Glutamatergic neuron (in vitro differentiated cells): ENCODE results near the gene ZFAND3. TPM values are rescaled to one million over a fixed set of nuclear protein-coding genes. Genes with fewer than 3 reads are reported as not detected.

Experiments used
- DNase-seq: peaks from one replicate; pipeline ENCODE4 v3.0.0; 2022
- H3K27ac Mint-ChIP-seq: one replicate; pipeline ENCODE4 v1.8.0; 2020; ENCODE audit warnings: mild to moderate bottlenecking, mixed read lengths, inconsistent platforms; ENCODE audit not compliant: unreplicated experiment
- H3K27me3 Mint-ChIP-seq: one replicate; pipeline ENCODE4 v1.8.0; 2020; ENCODE audit warnings: mild to moderate bottlenecking, moderate library complexity, mixed read lengths, inconsistent platforms; ENCODE audit not compliant: unreplicated experiment
- H3K36me3 Mint-ChIP-seq: one replicate; pipeline ENCODE4 v1.8.0; 2020; ENCODE audit warnings: mild to moderate bottlenecking, mixed read lengths, inconsistent platforms; ENCODE audit not compliant: unreplicated experiment
- H3K4me1 Mint-ChIP-seq: one replicate; pipeline ENCODE4 v1.8.0; 2020; ENCODE audit warnings: mild to moderate bottlenecking, low read depth, mixed read lengths, inconsistent platforms; ENCODE audit not compliant: unreplicated experiment
- H3K4me3 Mint-ChIP-seq: one replicate; pipeline ENCODE4 v1.8.0; 2020; ENCODE audit warnings: mild to moderate bottlenecking, mixed read lengths, inconsistent platforms; ENCODE audit not compliant: unreplicated experiment
- H3K9me3 Mint-ChIP-seq: one replicate; pipeline ENCODE4 v1.8.0; 2020; ENCODE audit warnings: mild to moderate bottlenecking, moderate library complexity, mixed read lengths, inconsistent platforms; ENCODE audit not compliant: unreplicated experiment
- CTCF ChIP-seq: fragments of 200-600 bp; sonication (generic); IDR thresholded peaks from one replicate; pipeline ENCODE4 v1.5.0; 2021; ENCODE audit not compliant: partially characterized antibody, unreplicated experiment
- total RNA-seq: library from RNA; stranded (reverse); fragmentation: NEBNext Ultra II Directional; extraction: Animal tissue kit (Norgen Biotek cat#: 25700); gene quantifications from one replicate; pipeline ENCODE4 v1.2.1, GENCODE V29; 2021; ENCODE audit not compliant: unreplicated experiment

The ZFAND3 gene
- total RNA-seq, 1 donor from 2014 or later = 115 TPM

DNA sequence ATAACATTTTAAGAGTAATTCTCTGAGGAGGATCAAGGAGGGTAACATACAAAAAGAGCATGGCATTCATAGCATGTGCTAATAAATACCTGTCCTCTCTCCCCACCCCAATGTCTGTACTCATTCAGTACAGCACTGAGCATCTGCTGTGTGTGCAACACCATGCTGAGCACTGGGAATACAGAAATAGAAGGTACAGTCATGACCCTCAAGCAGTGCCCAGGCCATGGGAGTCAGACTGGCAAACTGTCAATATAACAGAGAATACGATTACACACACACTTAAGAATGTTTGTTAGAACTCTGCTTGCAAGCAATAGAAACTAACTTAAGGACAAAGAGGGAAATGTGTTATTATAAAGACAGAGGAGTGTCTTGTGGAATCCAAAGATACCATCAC, 24.7 kb upstream of the ZFAND3 start:
- H3K36me3 Mint-ChIP-seq = no peaks in the 10 kb centered on the region
- H3K27ac Mint-ChIP-seq = no peak overlapping the region
- H3K4me1 Mint-ChIP-seq = peaks cover 27% of the 10 kb centered on the region
- DNase-seq = no peak
- H3K27me3 Mint-ChIP-seq = peaks cover 7% of the 10 kb centered on the region
- H3K4me3 Mint-ChIP-seq = no peak overlapping the region
- H3K9me3 Mint-ChIP-seq = peaks cover 6% of the 10 kb centered on the region
- TF ChIP-seq CTCF = no peak

DNA sequence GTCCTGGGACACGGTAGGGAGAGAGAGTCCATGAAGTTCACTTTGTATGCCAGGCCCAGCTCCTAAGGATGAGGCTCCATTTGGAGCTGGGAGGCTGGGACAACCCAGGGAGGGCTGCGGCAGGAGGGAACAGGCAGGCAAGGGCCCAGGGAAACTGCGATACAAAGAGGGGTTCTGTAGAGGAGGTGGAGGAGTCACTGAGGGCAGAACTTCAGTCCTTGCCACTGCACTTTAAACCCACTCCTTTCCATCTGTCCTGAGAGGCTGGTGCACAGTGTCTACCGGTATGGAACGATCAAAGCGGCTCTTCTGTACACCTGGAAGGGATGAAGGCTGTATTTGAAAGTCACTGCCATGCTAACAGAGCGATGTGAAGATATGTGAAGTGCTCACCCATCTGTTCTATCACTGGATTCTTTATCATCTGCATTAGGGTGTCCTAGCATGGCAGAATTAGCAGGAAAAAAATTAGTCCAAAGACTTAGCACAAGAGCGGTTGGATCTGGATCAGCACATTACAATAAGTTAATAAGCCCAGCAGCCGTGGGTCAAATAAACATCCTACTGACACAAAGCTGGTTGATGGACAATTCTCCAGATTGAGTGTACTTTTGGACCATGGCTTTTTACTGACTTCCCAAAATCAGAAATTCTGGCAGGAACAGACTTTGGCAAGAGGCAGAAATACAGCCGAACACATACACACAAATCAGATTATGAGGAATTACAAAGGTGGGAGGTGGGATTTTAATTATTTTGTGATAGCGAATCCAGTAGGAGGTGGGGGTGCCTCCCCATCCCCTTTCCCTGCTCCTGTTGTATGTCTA, 20.9 kb upstream of the ZFAND3 start:
- Mint-ChIP-seq H3K4me3 (no peak overlapping the region), H3K9me3 (no peaks in the 10 kb centered on the region), H3K4me1 (peaks cover 4% of the 10 kb centered on the region), H3K36me3 (no peaks in the 10 kb centered on the region), H3K27ac (no peak overlapping the region), H3K27me3 (no peaks in the 10 kb centered on the region)
- no peak for TF ChIP-seq CTCF
- DNase-seq = no peak

DNA sequence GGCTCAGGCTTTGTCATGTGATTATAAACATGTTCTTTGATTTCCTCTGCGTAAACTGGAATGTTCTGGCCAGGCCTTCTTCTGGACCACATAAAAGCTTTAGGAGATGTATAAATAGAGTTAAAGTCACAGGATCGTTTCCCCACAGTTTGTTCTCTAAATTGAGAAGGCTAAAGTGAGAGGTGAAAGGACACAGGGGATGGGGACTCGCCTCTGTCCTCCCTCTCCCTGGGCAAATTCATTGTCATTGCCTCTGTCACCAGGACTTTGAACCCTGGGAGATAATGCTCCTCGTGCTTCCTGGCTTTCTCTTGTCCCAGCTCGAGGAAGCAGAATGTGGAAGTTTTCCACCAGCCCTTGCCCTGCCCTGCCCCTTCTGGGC, 20.3 kb upstream of the ZFAND3 start:
- H3K4me3 Mint-ChIP-seq = no peak overlapping the region
- no peaks in the 10 kb centered on the region for H3K9me3 Mint-ChIP-seq
- no peak for DNase-seq
- H3K4me1 Mint-ChIP-seq = peaks cover 4% of the 10 kb centered on the region
- no peaks in the 10 kb centered on the region for H3K36me3 Mint-ChIP-seq
- no peak for TF ChIP-seq CTCF
- H3K27me3 Mint-ChIP-seq = no peaks in the 10 kb centered on the region
- H3K27ac Mint-ChIP-seq = no peak overlapping the region

DNA sequence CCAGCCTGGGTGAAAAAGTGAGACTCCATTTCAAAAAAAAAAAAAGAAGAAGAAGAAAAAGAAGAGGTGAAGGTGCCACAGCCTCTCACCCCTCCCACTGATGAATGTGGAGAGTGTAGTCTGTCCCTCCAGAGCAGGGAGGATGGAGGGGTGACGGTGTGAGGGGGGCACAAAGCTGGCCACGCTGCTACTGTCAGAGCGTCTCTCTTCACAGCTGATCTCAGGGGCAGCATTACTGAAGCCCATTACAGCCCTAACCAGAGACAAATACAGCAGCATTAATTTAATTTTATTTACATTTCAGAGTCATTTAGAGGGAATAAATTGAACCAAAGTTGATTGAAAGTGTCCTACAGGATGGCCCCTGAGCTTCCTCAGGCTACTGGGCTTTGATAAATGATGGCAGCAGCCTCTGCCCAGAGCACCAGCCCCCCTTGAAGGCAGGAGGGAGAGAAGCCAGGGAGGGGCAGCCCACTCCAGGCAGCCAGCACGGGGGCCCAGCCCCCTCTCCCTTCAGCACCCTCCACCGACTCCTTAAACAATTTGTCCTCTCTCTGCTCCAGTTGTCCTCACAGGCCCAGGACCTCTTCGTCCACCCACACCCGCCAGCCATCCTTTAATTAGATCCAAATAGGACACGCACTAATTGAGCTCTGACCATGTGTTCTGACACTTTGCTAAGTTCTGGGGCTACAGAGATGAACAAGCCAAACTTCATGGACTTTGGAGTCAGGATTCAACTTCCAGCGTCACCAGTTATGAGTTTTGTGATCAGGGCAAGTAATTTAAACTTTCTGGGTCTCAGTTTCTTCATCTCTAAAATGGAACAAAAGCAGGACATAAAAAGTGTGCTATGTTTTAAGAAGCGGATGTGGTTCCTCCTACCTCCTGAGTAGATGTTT, 18.6 kb upstream of the ZFAND3 start:
- no peak for DNase-seq
- no peak for TF ChIP-seq CTCF
- Mint-ChIP-seq H3K27me3 (no peaks in the 10 kb centered on the region), H3K4me3 (no peak overlapping the region), H3K27ac (no peak overlapping the region), H3K4me1 (no peaks in the 10 kb centered on the region), H3K36me3 (no peaks in the 10 kb centered on the region), H3K9me3 (no peaks in the 10 kb centered on the region)

DNA sequence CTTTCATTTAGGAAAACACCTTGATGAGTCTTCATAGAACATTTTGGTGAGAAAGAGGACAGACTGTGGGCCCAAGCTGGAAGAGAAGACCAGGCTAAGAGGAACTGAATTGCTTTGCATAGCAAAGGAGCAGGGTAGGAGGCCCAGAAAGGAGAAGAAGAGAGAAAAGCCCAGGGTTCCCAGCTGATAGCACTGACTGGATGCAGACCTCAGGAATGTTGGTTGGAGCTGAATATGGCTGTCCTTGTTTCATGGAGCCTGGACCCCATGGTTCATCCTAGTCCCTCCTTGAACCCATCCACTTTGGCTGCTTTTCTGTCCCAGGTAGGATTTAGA, 18.0 kb upstream of the ZFAND3 start:
- Mint-ChIP-seq H3K36me3 (no peaks in the 10 kb centered on the region), H3K9me3 (no peaks in the 10 kb centered on the region), H3K27ac (no peak overlapping the region), H3K4me3 (no peak overlapping the region), H3K27me3 (peaks cover 2% of the 10 kb centered on the region), H3K4me1 (no peaks in the 10 kb centered on the region)
- no peak for TF ChIP-seq CTCF
- no peak for DNase-seq
